Left kidney (tissue), 2 donors: ENCODE data around the gene CHKA. TPM values are rescaled to one million over a fixed set of nuclear protein-coding genes. Genes with fewer than 3 reads are reported as not detected.

Experiments
- DNase-seq: peaks from one replicate; pipeline ENCODE4 v3.0.0-alpha.2; 2013
- polyA plus RNA-seq: library from polyadenylated mRNA; unstranded; fragments of 120-200 nt; gene quantifications from one replicate; pipeline ENCODE4 v1.2.1, GENCODE V29; 2013; ENCODE audit not compliant: insufficient read length

The CHKA gene
- polyA plus RNA-seq, 1 donor = 62.2 TPM

- DNase-seq = no peak
These were observed 46.4 kb downstream of the CHKA start for GRCh38 chr11:68074584-68075352.

GRCh38 chr11:68071281-68072048 is 49.7 kb downstream of the CHKA start:
- DNase-seq = no peak

- DNase-seq = no peak
These were observed 53.2 kb downstream of the CHKA start for GRCh38 chr11:68067991-68068390.

- DNase-seq = no peak
These were observed 54.4 kb downstream of the CHKA start for GRCh38 chr11:68066742-68067141.

GRCh38 chr11:68065841-68066240 is 55.3 kb downstream of the CHKA start:
- DNase-seq = no peak

- DNase-seq = no peak
These were observed 56.3 kb downstream of the CHKA start for GRCh38 chr11:68064926-68065325.

GRCh38 chr11:68061508-68061907 is 59.7 kb downstream of the CHKA start:
- DNase-seq = no peak

- DNase-seq = no peak
These were observed 63.4 kb downstream of the CHKA start for GRCh38 chr11:68057807-68058206.

GRCh38 chr11:68056317-68057285 is 64.6 kb downstream of the CHKA start:
- no peak for DNase-seq

GRCh38 chr11:68053981-68054812 is 67.0 kb downstream of the CHKA start:
- no peak for DNase-seq

- no peak for DNase-seq
These were observed 68.1 kb downstream of the CHKA start for GRCh38 chr11:68053117-68053516.

- no peak for DNase-seq
These were observed 68.9 kb downstream of the CHKA start for GRCh38 chr11:68052137-68052873.

GRCh38 chr11:68051191-68052136 is 69.7 kb downstream of the CHKA start:
- no peak for DNase-seq

- DNase-seq = no peak
These were observed 70.8 kb downstream of the CHKA start for GRCh38 chr11:68050371-68050841.

- no peak for DNase-seq
These were observed 71.4 kb downstream of the CHKA start for GRCh38 chr11:68049509-68050370.

GRCh38 chr11:68048681-68049508 is 72.3 kb downstream of the CHKA start:
- no peak for DNase-seq
